Cardiac muscle cell (in vitro differentiated cells and primary cell): Measurements from ENCODE around the gene RASA3. TPM values are rescaled to one million over a fixed set of nuclear protein-coding genes. Genes with fewer than 3 reads are reported as not detected.
"Not testable (repeated sequence)": the region's sequence is repeated elsewhere in the genome, so short reads cannot be mapped to it uniquely, and the experiment has no call there.

Source experiments
- DNase-seq, 2 donors: peaks; one replicate each; pipeline versions ENCODE4 v3.0.0 to v3.0.0-alpha.2; 2010 to 2017; ENCODE audit warnings: low read depth in 1 of 2, low spot score in 1 of 2
- H3K27ac ChIP-seq: fragments of 200-600 bp; sonication (generic); 2 replicates; pipeline ENCODE4 v1.5.1; 2016
- H3K27me3 ChIP-seq: fragments of 200-600 bp; sonication (generic); 2 replicates; pipeline ENCODE4 v1.6.0; 2016; ENCODE audit warnings: control low read depth
- H3K36me3 ChIP-seq: fragments of 200-600 bp; sonication (generic); 2 replicates; pipeline ENCODE4 v1.5.1; 2016; ENCODE audit warnings: control low read depth
- H3K4me1 ChIP-seq: fragments of 200-600 bp; sonication (generic); 2 replicates; pipeline ENCODE4 v1.8.1; 2017; ENCODE audit warnings: low read depth, mild to moderate bottlenecking, mixed run types
- H3K4me3 ChIP-seq: fragments of 200-600 bp; sonication (generic); 2 replicates; pipeline ENCODE4 v1.5.1; 2016; ENCODE audit warnings: mild to moderate bottlenecking
- H3K9me3 ChIP-seq: fragments of 200-600 bp; sonication (generic); 2 replicates; pipeline ENCODE4 v1.5.1; 2017; ENCODE audit warnings: low read depth, mild to moderate bottlenecking, control low read depth
- polyA plus RNA-seq: library from polyadenylated mRNA; unstranded; fragments of >200 nt; fragmentation: Nextera tagmentation; extraction: Ambion mirVana; gene quantifications from 2 replicates; pipeline ENCODE4 v1.2.1, GENCODE V29; 2016
- total RNA-seq: library from RNA; depleted of rRNA; stranded (reverse); fragments of >200 nt; gene quantifications from 2 replicates; pipeline ENCODE4 v1.2.3, GENCODE V29; 2016
- TF ChIP-seq, protein P1 (sequence below): IDR thresholded peaks from 2 replicates; pipeline ENCODE4 v1.5.1; 2012; ENCODE audit warnings: low read depth, mild to moderate bottlenecking, low read length

The RASA3 gene
- total and polyA plus RNA-seq, 2 experiments from 2014 or later, result 14.0 to 26.0 TPM

DNA sequence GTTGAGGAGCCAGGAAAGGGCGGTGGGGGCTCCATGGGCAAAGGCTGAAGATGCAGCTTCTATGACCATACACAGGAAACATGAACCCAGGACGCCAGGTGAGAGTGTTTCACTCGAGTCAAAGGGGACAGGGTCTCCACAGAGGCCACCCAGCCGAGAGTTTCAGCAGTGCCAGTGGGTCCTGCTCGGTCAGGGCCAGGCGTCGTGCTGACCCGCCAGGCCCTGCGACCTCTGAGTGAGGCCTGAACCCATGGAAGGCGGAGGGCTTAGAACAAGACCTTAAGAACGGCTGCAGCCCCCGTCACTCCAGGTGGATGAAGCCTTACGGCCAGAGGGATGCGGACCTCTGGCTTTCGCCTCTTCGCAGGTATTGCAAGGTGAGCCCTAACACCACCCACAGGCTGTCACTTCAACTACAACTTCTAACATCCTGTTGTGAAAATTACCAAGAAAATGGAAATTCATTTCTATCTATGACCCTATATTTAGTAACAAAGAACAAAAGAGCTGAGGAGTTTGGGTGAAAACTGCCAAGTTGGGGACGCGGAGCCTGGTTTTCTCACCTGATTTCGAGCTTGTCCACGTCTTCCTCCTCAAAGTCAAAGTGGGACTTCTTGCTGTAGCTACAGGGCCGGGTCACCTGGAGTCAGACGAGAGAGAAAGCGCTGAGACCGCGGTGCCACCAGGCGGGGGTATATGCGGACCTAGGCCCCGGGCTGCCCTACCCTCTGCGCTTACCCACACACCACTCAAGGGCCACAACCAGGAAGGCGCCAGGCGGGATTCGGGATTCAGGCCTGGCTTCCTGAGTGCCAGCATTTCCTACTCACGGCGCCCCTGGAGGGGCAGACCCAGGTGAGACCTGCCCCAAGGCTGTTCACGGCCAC lies 108.5 kb downstream of the RASA3 start:
- H3K9me3 ChIP-seq, result no peaks in the 10 kb centered on the region
- no peaks in the 10 kb centered on the region for H3K4me1 ChIP-seq
- no peaks in the 10 kb centered on the region for H3K36me3 ChIP-seq
- no peak overlapping the region for H3K4me3 ChIP-seq
- no peak for DNase-seq
- H3K27me3 ChIP-seq, result no peaks in the 10 kb centered on the region
- TF ChIP-seq, protein P1, sequence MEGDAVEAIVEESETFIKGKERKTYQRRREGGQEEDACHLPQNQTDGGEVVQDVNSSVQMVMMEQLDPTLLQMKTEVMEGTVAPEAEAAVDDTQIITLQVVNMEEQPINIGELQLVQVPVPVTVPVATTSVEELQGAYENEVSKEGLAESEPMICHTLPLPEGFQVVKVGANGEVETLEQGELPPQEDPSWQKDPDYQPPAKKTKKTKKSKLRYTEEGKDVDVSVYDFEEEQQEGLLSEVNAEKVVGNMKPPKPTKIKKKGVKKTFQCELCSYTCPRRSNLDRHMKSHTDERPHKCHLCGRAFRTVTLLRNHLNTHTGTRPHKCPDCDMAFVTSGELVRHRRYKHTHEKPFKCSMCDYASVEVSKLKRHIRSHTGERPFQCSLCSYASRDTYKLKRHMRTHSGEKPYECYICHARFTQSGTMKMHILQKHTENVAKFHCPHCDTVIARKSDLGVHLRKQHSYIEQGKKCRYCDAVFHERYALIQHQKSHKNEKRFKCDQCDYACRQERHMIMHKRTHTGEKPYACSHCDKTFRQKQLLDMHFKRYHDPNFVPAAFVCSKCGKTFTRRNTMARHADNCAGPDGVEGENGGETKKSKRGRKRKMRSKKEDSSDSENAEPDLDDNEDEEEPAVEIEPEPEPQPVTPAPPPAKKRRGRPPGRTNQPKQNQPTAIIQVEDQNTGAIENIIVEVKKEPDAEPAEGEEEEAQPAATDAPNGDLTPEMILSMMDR, result no peak
- no peak overlapping the region for H3K27ac ChIP-seq

DNA sequence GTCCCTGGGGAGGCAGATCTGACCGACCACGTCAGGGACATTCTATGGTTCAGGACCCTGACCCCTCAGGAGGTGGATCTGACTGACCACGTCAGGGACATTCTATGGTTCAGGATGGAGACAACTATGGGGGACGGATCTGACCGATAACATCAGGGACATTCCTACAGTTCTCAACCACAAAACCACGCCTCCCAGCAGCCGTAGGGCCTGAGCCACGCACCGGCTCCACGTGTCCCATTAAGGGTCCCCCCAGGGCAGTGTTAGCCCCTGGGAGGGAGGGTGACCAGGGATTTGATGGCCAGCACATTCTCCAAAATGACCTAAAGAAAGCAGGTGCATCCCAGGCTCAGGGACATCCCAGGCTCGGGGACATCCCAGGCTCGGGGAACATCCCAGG lies 109.5 kb downstream of the RASA3 start:
- no peaks in the 10 kb centered on the region for H3K27me3 ChIP-seq
- H3K27ac ChIP-seq, result no peak overlapping the region
- TF ChIP-seq, protein P1, result no peak
- H3K4me1 ChIP-seq, result no peaks in the 10 kb centered on the region
- H3K4me3 ChIP-seq, result no peak overlapping the region
- no peaks in the 10 kb centered on the region for H3K36me3 ChIP-seq
- DNase-seq, result no peak
- no peaks in the 10 kb centered on the region for H3K9me3 ChIP-seq

DNA sequence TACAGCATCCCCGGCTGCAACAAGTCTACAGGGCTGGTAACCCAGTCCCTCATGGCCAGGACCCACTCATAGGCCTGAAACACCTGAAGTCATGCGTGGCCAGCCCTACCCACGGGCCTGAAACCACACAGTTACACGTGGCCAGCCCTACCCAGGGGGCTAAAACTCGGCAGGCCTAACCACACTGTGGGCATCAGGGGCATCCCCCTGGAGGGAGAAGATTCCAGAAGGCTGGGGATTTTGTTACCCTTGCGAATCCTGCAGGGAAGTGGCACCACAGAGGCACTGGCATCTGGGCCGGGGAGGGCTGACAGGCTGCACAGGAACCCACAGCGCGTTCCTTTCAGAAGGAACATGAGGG lies 110.1 kb downstream of the RASA3 start:
- TF ChIP-seq, protein P1, result no peak
- Histone ChIP-seq H3K4me3 (no peak overlapping the region), H3K4me1 (no peaks in the 10 kb centered on the region), H3K27ac (no peak overlapping the region), H3K9me3 (no peaks in the 10 kb centered on the region), H3K27me3 (no peaks in the 10 kb centered on the region), H3K36me3 (no peaks in the 10 kb centered on the region)
- no peak for DNase-seq

DNA sequence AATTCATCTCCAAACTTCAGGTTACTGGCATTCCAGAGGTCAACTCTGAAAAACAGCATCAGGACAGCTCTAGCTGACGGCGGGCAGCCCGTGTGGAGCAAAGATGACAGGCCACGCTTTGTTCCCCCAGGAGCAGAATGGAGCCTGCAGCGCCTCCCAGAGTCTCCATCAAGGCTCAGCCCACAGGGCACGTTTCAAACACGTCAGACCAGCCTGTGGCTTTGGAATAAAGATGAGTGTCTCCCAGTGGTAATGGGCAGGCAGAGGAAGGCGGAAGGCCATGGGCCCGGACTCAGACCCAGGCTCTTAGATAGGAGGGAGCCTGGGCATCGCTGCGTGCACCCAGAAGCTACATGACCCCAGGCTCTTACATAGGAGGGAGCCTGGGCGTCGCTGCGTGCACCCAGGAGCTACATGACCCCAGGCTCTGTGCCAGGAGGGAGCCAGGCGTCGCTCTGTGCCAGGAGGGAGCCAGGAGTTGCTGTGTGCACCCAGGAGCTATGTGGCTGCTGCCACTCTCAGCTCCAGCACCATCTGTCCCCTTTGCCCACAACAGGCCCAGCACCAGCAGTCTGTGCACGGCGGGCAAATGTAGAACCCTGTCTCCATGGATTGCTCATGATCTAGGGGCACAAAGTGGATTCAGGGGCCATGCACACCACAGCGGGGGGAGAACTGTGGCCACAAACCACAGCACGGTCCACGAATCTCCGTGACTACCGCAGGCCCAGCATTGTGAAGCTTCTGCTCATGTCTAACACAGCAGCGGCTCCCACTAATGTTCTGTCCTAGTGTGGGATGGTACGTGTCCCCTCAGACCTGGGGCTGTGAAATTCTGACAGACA lies 110.7 kb downstream of the RASA3 start:
- Histone ChIP-seq H3K27me3 (no peaks in the 10 kb centered on the region), H3K27ac (no peak overlapping the region), H3K4me1 (no peaks in the 10 kb centered on the region), H3K36me3 (no peaks in the 10 kb centered on the region), H3K9me3 (no peaks in the 10 kb centered on the region), H3K4me3 (no peak overlapping the region)
- TF ChIP-seq, protein P1, result no peak
- DNase-seq, result no peak

DNA sequence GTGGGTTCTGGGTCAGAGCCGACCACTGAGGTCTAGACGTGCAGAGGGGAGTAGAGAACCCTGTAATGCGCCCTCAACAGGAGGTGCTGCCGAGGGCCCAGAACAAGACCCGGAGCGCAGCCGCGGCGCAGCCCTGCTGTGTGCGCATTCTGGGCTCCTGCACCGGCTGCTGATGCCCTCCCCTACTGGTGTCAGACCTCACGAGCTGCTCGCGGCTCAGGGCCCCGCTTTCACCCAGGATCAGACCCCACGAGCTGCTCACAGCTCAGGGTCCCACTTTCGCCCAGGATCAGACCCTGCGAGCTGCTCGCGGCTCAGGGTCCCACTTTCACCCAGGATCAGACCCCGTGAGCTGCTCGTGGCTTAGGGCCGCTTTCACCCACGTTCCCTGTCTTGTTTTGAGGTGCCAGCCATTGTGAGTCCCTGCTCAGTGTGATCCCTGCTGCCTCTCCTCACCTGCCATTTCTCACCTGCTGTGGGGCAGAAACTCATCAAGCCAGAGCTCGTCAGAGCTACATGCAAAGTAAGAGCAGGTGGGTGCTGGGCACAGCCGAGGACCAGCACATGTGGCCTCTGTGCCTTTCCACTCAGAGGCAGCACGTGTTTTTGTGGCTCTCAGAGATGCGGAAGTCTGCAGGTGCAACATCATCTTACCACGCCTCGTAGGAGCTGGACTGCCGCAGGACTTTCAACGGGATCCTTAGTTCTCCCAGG lies 111.5 kb downstream of the RASA3 start:
- no peak for DNase-seq
- Histone ChIP-seq H3K27me3 (no peaks in the 10 kb centered on the region), H3K4me3 (no peak overlapping the region), H3K36me3 (no peaks in the 10 kb centered on the region), H3K27ac (no peak overlapping the region), H3K4me1 (no peaks in the 10 kb centered on the region), H3K9me3 (no peaks in the 10 kb centered on the region)
- TF ChIP-seq, protein P1, result no peak

DNA sequence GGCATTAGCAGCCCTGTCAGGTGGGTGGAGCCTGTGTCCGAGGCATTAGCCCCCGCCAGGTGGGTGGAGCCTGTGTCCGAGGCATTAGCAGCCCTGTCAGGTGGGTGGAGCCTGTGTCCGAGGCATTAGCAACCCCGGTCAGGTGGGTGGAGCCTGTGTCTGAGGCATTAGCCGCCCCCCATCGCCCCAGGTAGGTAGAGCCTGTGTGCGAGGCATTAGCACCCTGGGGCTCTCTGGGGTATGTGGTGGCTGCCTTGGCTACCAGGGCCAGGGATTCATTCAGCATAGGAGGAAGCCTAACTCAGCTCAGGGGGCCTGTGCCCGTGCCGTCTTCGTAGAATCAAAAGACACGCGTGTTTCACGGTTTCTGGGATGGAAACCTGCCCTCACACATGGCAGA lies 112.3 kb downstream of the RASA3 start:
- not testable (repeated sequence) for H3K9me3 ChIP-seq, H3K27me3 ChIP-seq, H3K4me3 ChIP-seq, H3K36me3 ChIP-seq, H3K4me1 ChIP-seq, DNase-seq, H3K27ac ChIP-seq
